HG03565 (cell line): ENCODE results near the gene OGFOD1.

ENCODE experiments used
- ATAC-seq: cut with Tn5 transposase; IDR thresholded peaks from one replicate; pipeline ENCODE4 v1.9.1; 2021; ENCODE audit warnings: mild to moderate bottlenecking, moderate library complexity; ENCODE audit not compliant: unreplicated experiment

The OGFOD1 gene

GRCh38 chr16:56519459-56520250 lies 68.3 kb downstream of the OGFOD1 start, which contains the start of gene BBS2:
Gene BBS2 (minus strand): TSS chr16:56520024. CDS start chr16:56519862, 162 bp downstream.
- peak; percentile 78 for ATAC-seq

GRCh38 chr16:56520251-56520577 lies 68.9 kb downstream of the OGFOD1 start:
- no peak for ATAC-seq

GRCh38 chr16:56525236-56525635 lies 73.9 kb downstream of the OGFOD1 start:
- ATAC-seq: no peak
